A673 (cell line): ENCODE data around the gene OST4.

Source experiments
- EZH2 ChIP-seq: fragments of 200-600 bp; sonication (generic); IDR thresholded peaks from 2 replicates; pipeline ENCODE4 v1.6.1; 2017; ENCODE audit warnings: borderline replicate concordance, low read depth, mild to moderate bottlenecking, mixed read lengths, antibody characterized with exemption, low read length; ENCODE audit not compliant: poor library complexity, severe bottlenecking
- TF ChIP-seq, protein P1 (sequence below): fragments of 300-800, 200-600 bp; sonication (generic); conservative IDR thresholded peaks from 2 replicates; pipeline ENCODE4 v1.5.1; 2017; ENCODE audit warnings: low read depth, mild to moderate bottlenecking, antibody characterized with exemption, low read length, moderate library complexity, mixed read lengths

DNA sequence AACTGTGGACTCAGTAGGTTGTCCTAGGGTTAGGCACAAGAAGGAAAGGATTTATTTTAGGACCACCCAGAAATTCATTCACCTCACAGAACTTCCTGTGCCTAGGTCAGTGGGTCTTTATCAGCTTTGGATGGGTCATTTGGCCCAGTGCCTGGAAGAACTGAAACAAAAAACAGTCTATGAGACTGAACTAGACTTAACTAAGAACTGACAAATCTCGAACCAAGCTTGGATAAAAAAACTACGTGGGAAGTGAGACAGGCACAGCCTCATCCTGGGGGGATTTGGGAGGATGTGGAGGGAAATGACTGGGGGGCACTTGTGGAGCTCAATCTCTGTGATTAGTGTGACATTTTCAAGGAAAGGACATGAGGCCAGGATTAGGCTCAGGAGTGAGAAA is 2.3 kb upstream of the OST4 start:
- TF ChIP-seq, protein P1, sequence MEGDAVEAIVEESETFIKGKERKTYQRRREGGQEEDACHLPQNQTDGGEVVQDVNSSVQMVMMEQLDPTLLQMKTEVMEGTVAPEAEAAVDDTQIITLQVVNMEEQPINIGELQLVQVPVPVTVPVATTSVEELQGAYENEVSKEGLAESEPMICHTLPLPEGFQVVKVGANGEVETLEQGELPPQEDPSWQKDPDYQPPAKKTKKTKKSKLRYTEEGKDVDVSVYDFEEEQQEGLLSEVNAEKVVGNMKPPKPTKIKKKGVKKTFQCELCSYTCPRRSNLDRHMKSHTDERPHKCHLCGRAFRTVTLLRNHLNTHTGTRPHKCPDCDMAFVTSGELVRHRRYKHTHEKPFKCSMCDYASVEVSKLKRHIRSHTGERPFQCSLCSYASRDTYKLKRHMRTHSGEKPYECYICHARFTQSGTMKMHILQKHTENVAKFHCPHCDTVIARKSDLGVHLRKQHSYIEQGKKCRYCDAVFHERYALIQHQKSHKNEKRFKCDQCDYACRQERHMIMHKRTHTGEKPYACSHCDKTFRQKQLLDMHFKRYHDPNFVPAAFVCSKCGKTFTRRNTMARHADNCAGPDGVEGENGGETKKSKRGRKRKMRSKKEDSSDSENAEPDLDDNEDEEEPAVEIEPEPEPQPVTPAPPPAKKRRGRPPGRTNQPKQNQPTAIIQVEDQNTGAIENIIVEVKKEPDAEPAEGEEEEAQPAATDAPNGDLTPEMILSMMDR, result no peak
- no peak for TF ChIP-seq EZH2
